ENCODE results near the gene PLPPR1.

The PLPPR1 gene

GRCh38 chr9:101050650-101051049 lies 22.1 kb downstream of the PLPPR1 start:
- DNase-seq = no peak

GRCh38 chr9:101054657-101055056 lies 26.1 kb downstream of the PLPPR1 start:
- no peak for DNase-seq

GRCh38 chr9:101055516-101055915 lies 27.0 kb downstream of the PLPPR1 start:
- no peak for DNase-seq

GRCh38 chr9:101062686-101063085 lies 34.2 kb downstream of the PLPPR1 start:
- no peak for DNase-seq

GRCh38 chr9:101063192-101063591 lies 34.7 kb downstream of the PLPPR1 start:
- no peak for DNase-seq

- no peak for DNase-seq
Observed at GRCh38 chr9:101064206-101064605, 35.7 kb downstream of the PLPPR1 start.

- no peak for DNase-seq
Observed at GRCh38 chr9:101065930-101066329, 37.4 kb downstream of the PLPPR1 start.

GRCh38 chr9:101068696-101069095 lies 40.2 kb downstream of the PLPPR1 start:
- no peak for DNase-seq

GRCh38 chr9:101072259-101072658 lies 43.7 kb downstream of the PLPPR1 start:
- no peak for DNase-seq

- no peak for DNase-seq
Observed at GRCh38 chr9:101073122-101073521, 44.6 kb downstream of the PLPPR1 start.

GRCh38 chr9:101081641-101082040 lies 53.1 kb downstream of the PLPPR1 start:
- no peak for DNase-seq

- no peak for DNase-seq
Observed at GRCh38 chr9:101083448-101084202, 55.1 kb downstream of the PLPPR1 start.

- no peak for DNase-seq
Observed at GRCh38 chr9:101087426-101087825, 58.9 kb downstream of the PLPPR1 start.

- DNase-seq = no peak
Observed at GRCh38 chr9:101092922-101093321, 64.4 kb downstream of the PLPPR1 start.

GRCh38 chr9:101093620-101094019 lies 65.1 kb downstream of the PLPPR1 start:
- DNase-seq = no peak

GRCh38 chr9:101094686-101095085 lies 66.2 kb downstream of the PLPPR1 start:
- DNase-seq = no peak

GRCh38 chr9:101097210-101097609 lies 68.7 kb downstream of the PLPPR1 start:
- no peak for DNase-seq

GRCh38 chr9:101098392-101098791 lies 69.9 kb downstream of the PLPPR1 start:
- no peak for DNase-seq

GRCh38 chr9:101114317-101114716 lies 85.8 kb downstream of the PLPPR1 start:
- DNase-seq = no peak

- no peak for DNase-seq
Observed at GRCh38 chr9:101115102-101115501, 86.6 kb downstream of the PLPPR1 start.

- DNase-seq = no peak
Observed at GRCh38 chr9:101117161-101117560, 88.6 kb downstream of the PLPPR1 start.

GRCh38 chr9:101119206-101119819 lies 90.8 kb downstream of the PLPPR1 start:
- DNase-seq = no peak

GRCh38 chr9:101121836-101122399 lies 93.4 kb downstream of the PLPPR1 start:
- DNase-seq = no peak

- DNase-seq = no peak
Observed at GRCh38 chr9:101126556-101126955, 98.0 kb downstream of the PLPPR1 start.

Data from activated naive CD4-positive, alpha-beta T cell treated with Interleukin-2 at 50 U/mL for 16 hours (primary cell).